GM18517 (cell line): ENCODE results near the gene MSI1.

Experiments
- ATAC-seq: cut with Tn5 transposase; IDR thresholded peaks from one replicate; pipeline ENCODE4 v1.9.1; 2021; ENCODE audit warnings: mild to moderate bottlenecking, moderate library complexity; ENCODE audit not compliant: unreplicated experiment

MSI1 gene

DNA sequence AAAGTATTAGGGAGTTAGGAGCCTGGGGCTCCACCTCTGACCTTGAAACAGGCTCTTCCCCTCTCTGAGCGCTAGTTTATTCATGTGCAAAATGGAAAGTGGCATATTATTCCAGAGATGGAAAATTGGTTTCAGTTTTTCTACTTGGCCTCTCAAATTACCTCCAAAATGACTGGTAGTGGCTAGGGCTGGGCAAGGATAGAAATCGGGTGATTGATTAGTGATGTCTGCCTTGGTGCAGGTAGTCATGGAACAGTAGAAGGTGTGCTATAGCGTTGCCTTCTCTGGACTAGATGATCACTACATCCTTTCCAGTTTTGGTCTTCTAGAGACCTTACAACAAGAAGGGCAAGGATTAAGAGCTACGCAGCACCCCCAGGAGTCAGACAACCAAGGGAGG lies 8.6 kb upstream of the MSI1 start:
- no peak for ATAC-seq

DNA sequence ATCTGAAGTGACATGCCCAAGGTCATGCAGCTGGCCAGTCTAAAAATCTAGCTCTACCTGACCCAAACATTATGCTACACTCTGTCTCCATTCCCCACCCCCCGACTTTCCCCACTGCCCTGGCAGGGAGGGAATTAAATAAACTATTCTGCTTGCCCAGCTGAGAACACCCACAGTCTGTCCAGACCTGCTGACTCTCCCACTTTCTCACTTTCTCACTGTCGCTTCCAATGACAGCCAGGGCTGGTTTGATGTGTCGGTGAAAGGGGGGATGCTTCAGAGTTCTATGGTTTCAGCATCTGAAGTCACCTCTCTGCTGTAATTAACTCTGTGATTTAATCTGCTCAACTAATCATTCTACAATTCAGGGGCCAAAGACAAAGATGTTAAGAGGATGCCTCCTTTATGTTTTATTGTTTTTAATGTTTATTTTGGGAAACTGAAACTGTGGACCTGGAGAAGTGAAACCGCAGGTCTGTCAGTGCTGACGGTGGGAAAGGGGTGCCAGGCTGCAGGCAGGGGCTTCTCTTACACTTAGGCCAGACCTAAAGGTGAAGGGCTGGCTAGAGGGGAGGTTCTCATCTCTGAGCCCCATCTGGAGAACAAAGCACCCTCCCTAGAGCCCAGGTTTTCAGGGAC lies 8.1 kb upstream of the MSI1 start:
- no peak for ATAC-seq

DNA sequence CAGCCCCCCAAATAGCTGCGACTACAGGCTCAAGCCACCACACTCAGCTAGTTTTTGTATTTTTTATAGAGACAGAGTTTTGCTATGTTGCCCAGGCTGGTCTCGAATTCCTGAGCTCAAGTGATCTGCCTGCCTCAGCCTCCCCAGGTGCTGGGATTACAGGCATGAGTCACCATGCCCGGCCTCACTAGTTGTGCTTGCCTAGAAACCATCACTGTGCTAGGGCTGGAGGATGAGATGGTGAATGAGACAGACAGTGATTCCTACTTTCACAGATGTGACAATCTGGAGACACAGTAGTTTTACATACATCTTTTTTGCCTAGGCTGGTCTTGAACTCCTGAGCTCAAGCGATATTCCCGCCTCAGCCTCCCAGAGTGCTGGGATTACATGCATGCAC lies 7.5 kb upstream of the MSI1 start:
- ATAC-seq = no peak

DNA sequence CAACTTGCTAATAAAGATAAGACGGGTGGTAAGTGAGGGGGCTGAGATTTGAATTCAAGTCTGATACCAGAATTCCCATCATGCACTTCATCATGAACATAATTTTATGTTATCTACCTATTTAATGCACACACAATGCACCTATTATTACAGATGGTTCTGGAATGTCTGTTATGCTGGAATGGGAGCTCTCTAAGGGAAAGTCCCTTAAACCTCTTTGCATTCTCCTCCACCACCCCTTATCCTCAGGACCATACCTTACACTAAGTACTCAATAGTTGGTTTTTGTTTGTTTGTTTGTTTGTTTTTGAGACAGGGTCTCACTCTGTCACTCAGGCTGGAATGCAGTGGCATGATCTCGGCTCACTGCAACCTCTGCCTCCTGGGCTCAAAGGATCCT lies 7.0 kb upstream of the MSI1 start:
- no peak for ATAC-seq

DNA sequence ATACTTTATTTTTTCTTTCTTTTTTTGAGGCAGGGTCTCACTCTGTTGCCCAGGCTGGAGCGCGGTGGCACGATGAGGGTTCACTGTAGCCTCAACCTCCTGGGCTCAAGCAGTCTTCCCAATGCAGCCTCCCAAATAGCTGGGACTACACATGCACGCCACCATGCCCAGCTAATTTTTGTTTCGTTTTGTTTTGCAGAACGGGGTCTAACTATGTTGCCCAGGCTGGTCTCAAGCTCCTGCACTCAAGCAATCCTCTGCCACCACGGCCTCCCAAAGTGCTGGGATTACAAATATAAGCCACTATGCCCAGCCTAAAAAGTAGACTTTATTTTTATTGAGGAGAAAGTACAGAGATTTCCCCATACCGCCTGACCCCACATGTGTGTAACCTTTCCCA lies 4.7 kb upstream of the MSI1 start:
- no peak for ATAC-seq

DNA sequence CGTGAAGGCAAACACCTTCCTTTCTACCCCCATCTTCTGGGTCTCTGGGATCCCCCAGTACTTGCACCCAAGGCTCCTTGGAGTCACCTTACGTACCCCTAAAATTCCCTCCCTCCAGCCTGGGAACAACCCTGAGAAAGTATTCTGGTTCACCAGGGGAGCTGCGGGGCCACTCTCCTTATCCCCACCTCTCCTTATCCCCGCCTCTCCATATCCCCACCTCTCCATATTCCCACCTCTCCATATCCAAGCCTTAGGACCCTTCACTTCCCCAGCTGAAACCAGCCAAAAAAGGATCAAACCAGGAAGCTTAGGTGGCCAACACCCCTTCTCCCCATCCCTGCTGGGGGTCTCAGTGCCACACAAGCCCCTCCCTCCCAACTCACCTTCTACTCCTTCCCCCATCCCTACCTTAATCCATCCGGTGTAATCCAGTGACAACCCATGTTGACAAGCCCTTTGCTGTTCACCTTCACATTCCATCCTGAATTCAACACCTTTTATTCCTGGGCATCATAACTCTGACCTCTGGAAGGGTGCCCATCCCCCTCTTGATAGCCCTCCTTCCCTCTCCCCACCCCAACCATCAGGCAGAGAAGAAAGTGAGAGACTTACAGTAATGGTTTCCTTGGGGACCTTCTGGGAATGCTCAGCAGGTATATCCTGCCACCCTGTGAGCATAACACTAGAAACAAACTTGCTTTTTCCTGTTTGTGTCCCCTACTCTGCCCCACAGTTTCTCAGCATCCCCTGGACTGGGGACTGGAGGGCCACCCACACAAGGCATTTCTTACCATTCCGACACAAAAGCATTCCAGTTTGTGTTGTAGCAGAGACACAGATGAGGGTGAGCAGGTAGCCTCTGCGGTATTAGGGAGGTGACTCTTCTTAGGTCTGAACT lies 1.6 kb upstream of the MSI1 start:
- no peak for ATAC-seq

DNA sequence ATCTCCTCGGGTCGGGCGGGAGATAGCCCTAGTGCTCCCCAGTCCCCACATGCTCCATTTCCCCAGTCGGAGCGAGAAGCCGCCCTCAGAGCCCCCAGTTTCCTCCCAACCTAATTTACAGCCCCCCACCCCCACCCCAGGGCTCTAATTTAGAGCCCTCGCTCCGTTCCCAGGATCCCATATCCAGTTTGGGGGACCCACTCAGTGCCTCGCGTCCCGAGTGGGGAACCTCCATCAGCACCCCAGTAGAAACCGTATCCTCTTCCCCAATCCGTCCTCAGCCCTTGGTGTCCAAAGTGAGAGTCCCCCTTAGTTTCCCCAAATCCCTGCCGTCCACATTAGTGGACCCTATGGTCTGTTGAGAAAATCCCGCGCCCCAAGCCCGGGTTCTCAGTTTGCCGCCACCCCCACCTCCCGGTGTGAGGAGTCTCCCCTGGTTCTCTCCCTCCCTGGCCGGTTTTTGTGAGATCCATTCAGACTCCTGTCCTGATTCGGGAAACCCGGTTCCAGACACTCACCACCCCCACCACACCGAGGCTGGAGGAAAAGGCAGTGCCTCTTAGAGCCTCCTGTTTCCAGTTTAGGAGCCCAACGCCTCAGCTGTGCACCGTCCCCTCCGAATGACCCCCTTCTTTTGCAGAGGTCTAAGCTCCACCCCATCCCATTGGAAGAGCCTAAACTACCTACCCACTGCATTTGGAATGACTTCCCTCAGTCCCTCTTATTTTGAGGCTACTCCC lies 809 bp upstream of the MSI1 start:
- ATAC-seq = no peak

DNA sequence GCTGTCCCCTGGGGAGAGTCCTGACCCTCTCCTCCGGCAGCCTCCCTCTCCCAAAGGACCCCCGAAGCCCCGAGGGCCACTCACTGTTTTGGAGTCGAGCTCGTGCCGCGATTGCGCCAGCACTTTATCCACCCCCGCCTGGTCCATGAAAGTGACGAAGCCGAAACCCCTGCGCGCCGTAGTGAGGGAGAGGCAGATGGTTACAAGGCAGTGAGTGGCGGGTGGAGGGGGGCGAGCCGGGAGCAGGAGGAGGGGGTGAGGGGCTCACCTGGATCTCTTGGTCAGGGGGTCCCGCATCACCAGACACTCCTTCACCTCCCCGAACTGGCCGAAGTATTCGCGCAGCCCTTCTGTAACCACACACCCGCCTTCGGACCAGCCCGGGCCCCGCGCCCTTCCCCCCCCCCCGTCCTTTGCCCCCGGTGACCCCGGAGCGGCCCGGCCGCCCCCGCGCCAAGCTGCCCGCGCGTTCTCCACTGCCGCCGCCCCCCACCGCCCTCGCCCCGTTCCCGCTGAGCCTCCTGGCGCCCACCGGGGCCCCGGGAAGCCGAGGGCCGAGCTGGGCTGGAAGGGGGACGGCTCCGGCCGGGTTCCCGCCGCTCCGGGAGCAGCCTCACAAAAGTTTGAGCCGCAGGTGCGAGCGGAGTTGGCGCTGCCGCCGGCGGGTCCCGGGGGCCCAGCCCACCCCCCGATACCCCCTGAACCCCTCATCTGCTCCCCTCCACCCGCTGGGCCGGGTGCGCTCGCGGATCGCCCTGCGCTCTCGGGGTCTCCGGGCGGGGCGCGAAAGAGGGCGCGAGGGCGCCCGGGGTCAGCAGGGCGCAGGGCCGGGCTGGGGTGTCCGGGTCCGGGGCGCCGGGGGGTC lies 808 bp downstream of the MSI1 start:
- no peak for ATAC-seq

DNA sequence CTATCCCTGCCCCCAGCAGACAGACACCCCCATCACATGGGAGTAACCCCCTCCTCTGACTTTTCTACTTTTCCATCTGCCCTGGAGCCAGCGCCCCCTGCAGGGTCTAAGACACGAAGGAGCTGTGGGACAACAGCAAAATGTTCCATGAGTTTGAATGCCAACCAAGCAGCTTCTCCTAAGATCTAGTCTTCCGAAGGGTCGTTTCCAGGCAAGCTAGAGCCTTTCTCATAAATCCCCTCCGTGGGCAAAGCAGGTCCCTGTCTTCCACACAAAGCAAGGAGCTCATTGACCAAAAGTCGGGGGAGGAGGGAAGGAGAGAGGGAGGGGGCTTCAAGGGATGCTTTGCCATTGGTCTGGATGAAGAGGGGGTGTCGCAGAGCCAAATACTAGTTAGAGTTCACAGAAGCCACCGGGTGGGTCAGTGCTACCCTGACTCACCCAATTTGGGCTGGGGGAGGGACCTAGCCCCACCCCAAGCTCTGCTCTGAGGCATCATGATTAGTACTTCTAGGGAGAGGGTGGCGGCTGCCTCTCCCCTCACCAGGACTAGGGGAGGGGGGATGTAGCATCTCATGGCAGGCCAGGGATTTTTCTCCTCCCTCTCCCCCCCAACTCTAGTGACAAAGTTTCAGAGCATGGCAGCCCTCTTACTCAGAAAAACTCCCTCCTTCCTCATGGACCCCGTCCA lies 1.6 kb downstream of the MSI1 start:
- no peak for ATAC-seq

DNA sequence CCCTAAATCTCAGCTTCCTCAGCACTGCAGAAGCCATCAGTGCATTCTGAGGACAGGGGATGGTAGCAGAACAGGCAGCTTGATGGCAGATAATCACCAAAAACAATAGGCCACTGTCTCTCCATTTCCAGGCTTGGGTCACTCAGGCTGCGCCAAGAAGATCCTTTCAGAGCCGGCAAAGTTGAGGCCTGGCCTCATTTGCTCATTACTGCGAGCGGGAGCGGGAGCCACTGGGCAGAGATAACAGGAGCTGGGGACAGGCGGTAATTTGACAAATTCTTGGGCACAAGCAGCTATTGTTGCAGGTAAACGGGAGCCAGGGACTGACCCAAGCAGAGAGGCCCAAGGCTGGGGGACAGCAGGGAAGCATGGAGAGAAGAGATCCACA lies 2.1 kb downstream of the MSI1 start:
- no peak for ATAC-seq

DNA sequence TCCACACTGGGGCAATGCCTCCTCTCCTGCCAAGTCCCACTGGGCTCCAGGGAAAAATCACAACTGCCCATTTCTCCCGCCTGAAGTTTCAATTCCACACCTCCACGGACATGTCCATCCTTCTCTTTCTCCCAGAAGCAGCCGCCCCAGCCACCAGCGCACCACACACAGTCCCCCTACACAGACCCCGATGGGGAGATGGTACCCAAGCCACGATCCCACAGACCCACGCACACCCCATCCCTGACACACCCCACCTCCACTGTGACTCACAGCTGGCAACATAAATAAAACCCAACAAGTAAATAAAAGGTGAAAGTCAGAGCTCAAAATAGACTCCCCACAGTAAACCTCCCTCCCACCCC lies 2.6 kb downstream of the MSI1 start:
- no peak for ATAC-seq

DNA sequence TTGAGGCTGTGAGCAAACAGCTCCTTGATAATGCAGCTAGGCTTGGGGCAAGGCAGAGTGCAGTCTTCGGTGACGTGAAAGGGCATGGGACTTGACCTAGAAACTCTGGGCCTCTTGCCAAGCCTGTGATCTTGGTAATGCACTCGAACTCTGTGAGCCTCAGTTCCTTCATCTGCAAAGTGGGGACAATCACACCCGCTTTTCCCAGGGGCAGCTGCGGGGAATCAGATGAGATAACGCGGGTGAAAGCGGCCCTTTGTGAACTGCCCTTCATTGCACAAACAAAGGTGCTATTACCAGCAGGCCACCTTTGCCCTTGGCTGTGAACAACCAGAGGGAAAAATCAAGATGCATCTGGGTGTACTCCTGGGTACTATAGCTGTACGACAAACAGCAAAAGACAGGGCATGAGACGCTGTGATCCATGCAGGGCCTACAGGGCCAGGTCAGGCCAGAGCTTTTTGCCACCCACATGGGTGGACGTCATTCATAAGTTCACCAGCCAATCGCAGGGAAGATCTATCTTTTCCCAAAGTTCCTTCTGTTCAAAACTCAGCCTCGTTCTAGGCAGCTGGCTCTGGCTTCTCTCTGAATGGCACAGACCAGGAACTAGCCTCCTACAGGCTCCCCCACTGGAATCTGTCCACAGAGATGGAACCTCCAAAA lies 3.2 kb downstream of the MSI1 start:
- ATAC-seq = no peak

DNA sequence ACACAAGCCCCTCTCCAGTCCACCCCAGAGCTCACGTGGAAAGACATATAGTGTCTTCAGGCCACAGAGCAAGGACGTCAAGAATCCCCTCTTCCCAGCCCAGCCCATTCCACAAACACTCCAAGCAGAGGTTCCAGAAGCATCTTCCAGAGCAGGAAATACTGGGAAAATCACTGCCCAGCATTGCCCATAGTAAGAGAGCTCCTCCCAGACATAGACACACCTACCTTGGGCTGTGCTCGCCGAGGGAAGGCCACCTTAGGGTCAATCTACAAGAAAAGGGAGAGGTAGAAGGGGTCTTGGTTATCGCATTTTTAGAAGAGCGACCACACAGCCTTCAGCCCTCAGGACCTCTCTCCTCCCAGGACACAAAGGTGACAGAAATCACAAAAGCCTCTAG lies 4.5 kb downstream of the MSI1 start:
- ATAC-seq = no peak

DNA sequence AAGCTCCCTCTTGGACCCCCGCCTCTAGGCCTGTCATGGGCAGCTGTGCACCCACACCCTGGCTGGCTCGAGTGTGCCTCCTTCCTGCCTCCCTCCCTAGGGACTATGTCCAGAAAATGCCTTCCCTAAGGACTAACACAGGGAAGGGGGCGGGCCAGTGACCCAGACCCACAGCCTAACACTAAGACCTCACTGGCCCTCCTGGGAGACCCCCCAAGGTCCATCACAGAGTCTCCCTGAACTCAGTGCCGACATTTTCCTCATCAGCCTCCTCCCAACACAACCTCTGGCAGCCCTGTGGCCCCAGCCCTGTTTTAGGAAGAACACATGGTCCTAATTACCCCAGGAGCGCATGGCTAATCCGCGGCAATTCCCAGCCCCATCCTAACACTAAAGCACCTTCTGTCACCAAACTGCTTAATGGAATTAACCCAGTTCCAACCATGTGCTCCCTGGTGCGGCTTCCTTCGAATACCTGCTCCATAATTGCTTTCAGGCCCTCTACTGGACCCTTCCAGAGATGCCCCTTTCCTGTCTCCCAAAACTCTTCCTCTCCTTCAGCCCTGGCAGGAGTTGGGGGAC lies 5.6 kb downstream of the MSI1 start:
- ATAC-seq = no peak

DNA sequence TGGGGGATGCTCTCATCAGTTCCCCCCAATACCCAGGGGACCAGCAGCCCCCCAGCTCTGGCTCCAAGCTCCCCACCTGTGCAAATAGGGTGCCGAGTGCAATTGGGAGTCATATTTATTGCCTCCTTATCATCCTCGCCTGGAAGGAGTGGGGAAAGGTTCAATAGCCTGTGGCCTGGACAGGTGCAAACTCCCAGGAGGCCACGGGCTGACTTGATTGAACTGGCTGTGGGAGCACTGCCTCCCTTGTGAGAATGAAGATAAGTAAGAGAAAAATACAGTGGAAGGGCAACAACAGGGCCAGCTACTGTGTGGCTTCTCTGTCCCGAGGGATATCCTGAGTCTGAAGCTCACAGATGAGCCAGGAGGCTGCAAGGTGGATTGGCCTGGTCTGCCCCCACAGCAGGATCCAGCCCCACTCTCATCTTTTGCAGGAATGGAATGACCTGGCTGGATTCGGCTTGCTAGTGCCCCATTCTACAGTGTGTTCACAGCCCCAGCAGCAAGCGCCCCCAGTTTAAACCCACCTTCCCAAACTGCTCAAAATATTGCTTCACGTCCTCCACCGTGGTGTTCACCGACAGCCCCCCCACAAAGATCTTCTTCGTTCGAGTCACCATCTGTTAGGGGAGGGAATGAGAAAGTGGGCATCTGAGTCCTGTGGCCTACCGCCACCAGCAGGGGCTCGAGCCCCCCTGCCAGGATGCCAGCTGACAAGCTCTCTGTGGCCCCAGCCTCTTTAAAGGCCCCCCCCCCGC lies 6.3 kb downstream of the MSI1 start:
- no peak for ATAC-seq

DNA sequence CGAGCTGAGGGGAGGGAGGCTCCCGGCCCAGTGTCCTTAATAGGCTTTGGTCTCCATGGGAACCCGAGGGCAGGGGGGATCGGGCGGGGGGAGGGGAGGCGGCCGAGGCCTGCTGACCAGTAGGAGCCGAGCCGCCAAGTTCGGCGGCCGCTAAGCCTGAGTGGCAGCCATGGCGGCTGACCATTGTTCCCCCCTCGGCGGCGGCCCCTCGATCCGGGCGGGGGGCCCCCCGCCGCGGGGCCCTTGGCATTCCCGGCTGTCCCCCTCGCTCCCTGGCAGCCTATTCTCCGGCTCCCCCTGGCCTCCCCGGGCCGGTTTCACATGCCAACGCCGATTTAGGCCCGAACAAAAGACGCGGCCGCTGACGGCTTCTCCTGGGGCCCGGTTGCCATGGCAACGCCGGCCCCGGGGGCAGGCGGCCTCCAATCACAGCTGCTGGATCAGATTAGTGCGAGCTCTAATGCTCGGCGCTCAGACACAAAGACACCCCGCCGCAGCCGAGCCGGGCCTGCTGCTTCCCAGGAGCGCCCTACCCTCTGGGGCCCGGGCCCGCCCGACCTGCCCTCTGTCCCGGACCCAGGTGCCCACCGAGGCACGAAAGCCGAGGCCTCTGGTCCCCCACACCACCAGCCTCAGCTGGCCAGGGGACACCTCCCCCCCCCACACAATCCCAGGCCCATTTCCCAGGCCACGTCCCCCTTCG lies 7.3 kb downstream of the MSI1 start:
- ATAC-seq = no peak

DNA sequence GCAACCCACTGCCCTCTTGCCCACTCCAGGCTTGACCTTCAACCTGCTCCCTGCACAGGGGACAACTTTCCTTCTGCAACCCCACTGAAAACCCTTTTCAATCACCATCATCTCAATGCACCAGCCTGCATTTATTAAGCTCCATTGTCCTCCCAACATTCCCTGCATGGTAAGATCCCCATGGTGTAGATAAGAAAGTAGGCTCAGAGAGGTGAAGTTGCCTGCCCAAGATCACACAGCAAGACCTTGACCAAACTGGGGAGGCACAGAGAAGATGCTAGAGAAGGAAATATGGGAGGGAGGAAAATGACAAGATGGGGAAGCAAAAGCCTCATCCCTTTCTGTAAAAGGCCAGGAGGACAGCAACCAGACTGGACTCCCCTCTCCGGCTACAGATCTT lies 9.8 kb downstream of the MSI1 start:
- no peak for ATAC-seq

DNA sequence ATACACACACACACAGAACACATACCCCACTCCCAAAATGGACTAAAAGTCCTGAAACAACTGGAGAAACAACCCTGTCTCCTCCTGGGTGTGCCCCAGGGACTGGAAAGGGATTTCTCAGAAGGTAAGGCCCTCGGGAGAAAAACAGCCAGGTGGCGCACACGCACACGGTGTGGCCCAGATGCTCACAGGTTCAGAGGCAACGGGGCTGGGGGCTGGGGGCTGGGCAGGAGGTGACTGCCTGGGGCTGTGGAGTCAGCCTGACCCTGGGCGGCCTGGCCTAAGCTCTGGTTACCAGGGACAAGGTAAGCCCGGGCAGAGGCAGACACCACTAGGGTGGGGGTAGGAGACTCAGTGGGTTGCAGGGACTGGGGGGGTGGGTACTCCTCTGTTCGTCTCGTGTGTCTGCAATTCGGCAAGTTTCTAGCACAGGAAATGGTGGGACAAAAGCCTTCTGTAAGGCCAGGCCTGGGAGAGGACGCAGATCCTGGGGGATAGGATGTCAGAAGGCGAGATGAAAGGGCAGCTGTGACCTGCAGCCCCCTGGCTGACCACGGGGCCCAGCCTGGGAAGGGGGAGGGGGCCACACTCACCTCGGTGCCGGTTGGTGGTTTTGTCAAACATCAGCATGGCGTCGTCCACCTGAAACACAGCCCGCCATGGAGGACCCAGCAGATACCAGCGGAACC lies 10.4 kb downstream of the MSI1 start:
- ATAC-seq = no peak
